ENCODE measurements around the gene NPB.

DNA sequence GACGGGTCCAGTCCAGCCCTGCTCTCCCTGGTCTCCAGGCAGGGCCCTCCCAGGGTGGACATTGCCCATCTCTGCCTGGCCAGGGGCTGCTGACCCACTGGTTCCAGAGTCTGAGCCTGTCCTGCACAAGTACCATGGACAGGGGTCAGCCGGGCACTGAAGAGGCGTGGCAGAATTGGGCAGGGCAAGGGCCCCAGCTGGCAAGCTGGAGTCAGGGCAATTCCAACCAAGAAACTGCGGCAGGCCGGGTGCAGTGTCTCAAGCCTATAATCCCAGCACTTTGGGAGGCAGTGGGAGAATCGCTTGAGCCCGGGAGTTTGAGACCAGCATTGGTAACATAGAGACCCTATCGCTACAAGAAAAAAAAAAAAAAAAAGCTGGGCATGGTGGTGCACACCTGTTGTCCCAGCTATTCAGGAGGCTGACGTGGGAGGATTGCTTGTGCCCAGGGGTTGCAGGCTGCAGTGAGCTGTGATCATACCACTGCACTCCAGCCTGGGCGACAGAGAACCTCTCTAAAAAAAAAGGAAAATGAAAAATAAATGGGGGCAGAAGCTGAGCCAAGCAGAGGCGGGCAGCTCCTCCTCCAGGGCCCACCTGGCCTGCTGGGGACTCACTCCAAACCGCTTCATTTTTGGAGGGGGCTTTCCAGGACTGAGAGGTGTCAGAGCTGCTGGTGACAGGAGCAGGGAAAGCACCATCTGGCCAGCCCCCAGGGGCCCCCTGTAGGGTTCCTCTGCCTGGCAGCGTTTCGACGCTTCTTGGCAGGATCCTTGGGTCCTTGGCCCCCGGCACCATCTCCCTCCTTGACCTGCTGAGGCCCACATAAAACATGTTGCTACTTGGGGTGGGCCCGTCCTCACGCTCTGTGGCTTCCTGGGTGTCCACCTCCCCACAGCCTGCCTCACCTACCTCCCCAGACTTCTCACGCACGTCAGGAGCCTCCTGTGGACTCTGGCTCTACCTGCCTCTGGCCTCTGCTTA, 28.4 kb downstream of the NPB start:
- TF ChIP-seq POLR2A (IDR thresholded peaks at IDR 0.05) (no peak), EP300 (IDR thresholded peaks at IDR 0.05; ENCODE audit: low read depth) (no peak)
- TF ChIP-seq, protein P1, sequence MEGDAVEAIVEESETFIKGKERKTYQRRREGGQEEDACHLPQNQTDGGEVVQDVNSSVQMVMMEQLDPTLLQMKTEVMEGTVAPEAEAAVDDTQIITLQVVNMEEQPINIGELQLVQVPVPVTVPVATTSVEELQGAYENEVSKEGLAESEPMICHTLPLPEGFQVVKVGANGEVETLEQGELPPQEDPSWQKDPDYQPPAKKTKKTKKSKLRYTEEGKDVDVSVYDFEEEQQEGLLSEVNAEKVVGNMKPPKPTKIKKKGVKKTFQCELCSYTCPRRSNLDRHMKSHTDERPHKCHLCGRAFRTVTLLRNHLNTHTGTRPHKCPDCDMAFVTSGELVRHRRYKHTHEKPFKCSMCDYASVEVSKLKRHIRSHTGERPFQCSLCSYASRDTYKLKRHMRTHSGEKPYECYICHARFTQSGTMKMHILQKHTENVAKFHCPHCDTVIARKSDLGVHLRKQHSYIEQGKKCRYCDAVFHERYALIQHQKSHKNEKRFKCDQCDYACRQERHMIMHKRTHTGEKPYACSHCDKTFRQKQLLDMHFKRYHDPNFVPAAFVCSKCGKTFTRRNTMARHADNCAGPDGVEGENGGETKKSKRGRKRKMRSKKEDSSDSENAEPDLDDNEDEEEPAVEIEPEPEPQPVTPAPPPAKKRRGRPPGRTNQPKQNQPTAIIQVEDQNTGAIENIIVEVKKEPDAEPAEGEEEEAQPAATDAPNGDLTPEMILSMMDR (IDR thresholded peaks at IDR 0.05) = no peak

All from transverse colon (tissue), 3 donors.